ES-I3 (cell line): ENCODE results near the gene LGALS8.

Experiments used
- H3K36me3 ChIP-seq: 2 replicates; pipeline ENCODE4 v1.6.1; 2013; ENCODE audit warnings: mild to moderate bottlenecking, low read length, control low read depth, moderate library complexity; ENCODE audit not compliant: insufficient read depth
- H3K4me1 ChIP-seq: 2 replicates; pipeline ENCODE4 v1.6.1; 2013; ENCODE audit warnings: mild to moderate bottlenecking, control low read depth, low read length; ENCODE audit not compliant: insufficient read depth
- H3K9ac ChIP-seq: 2 replicates; pipeline ENCODE4 v1.6.1; 2013; ENCODE audit warnings: low read depth, mild to moderate bottlenecking, low read length, moderate library complexity
- H3K9me3 ChIP-seq: 2 replicates; pipeline ENCODE4 v1.6.1; 2013; ENCODE audit warnings: mild to moderate bottlenecking, low read length, moderate library complexity; ENCODE audit not compliant: control insufficient read depth, insufficient read depth

LGALS8 gene

GRCh38 chr1:236543065-236543669 is 19.4 kb downstream of the LGALS8 start:
- H3K9ac ChIP-seq: no peak overlapping the region
- H3K9me3 ChIP-seq: no peaks in the 10 kb centered on the region
- H3K4me1 ChIP-seq: no peaks in the 10 kb centered on the region
- peaks cover 28% of the 10 kb centered on the region for H3K36me3 ChIP-seq

- no peaks in the 10 kb centered on the region for H3K4me1 ChIP-seq
- H3K9ac ChIP-seq: no peak overlapping the region
- no peaks in the 10 kb centered on the region for H3K9me3 ChIP-seq
- peaks cover 48% of the 10 kb centered on the region for H3K36me3 ChIP-seq
Observed at GRCh38 chr1:236545621-236546169, 21.9 kb downstream of the LGALS8 start.

- Histone ChIP-seq H3K36me3 (peaks cover 61% of the 10 kb centered on the region), H3K9me3 (no peaks in the 10 kb centered on the region), H3K9ac (no peak overlapping the region), H3K4me1 (no peaks in the 10 kb centered on the region)
Observed at GRCh38 chr1:236548452-236548851, 24.7 kb downstream of the LGALS8 start.

GRCh38 chr1:236550961-236551851 is 27.4 kb downstream of the LGALS8 start:
- H3K36me3 ChIP-seq: peaks cover 67% of the 10 kb centered on the region
- H3K9ac ChIP-seq: no peak overlapping the region
- H3K4me1 ChIP-seq: no peaks in the 10 kb centered on the region
- no peaks in the 10 kb centered on the region for H3K9me3 ChIP-seq

GRCh38 chr1:236552096-236552495 is 28.3 kb downstream of the LGALS8 start:
- Histone ChIP-seq H3K4me1 (no peaks in the 10 kb centered on the region), H3K36me3 (peaks cover 61% of the 10 kb centered on the region), H3K9me3 (no peaks in the 10 kb centered on the region), H3K9ac (no peak overlapping the region)

- no peaks in the 10 kb centered on the region for H3K9me3 ChIP-seq
- H3K4me1 ChIP-seq: no peaks in the 10 kb centered on the region
- no peak overlapping the region for H3K9ac ChIP-seq
- peaks cover 61% of the 10 kb centered on the region for H3K36me3 ChIP-seq
Observed at GRCh38 chr1:236552901-236553300, 29.1 kb downstream of the LGALS8 start.

- H3K9ac ChIP-seq: no peak overlapping the region
- no peaks in the 10 kb centered on the region for H3K4me1 ChIP-seq
- peaks cover 60% of the 10 kb centered on the region for H3K36me3 ChIP-seq
- no peaks in the 10 kb centered on the region for H3K9me3 ChIP-seq
Observed at GRCh38 chr1:236553370-236553769, 29.6 kb downstream of the LGALS8 start.

- Histone ChIP-seq H3K36me3 (peaks cover 39% of the 10 kb centered on the region), H3K9ac (no peak overlapping the region), H3K4me1 (no peaks in the 10 kb centered on the region), H3K9me3 (no peaks in the 10 kb centered on the region)
Observed at GRCh38 chr1:236556606-236557005, 32.8 kb downstream of the LGALS8 start.

- H3K4me1 ChIP-seq: no peaks in the 10 kb centered on the region
- no peak overlapping the region for H3K9ac ChIP-seq
- no peaks in the 10 kb centered on the region for H3K9me3 ChIP-seq
- peaks cover 34% of the 10 kb centered on the region for H3K36me3 ChIP-seq
Observed at GRCh38 chr1:236558081-236558480, 34.3 kb downstream of the LGALS8 start.

GRCh38 chr1:236558846-236559245 is 35.1 kb downstream of the LGALS8 start:
- H3K9ac ChIP-seq: no peak overlapping the region
- H3K36me3 ChIP-seq: peaks cover 30% of the 10 kb centered on the region
- no peaks in the 10 kb centered on the region for H3K4me1 ChIP-seq
- H3K9me3 ChIP-seq: no peaks in the 10 kb centered on the region

- no peaks in the 10 kb centered on the region for H3K9me3 ChIP-seq
- H3K9ac ChIP-seq: no peak overlapping the region
- no peaks in the 10 kb centered on the region; the same call in 1 of the 2 replicates for H3K4me1 ChIP-seq
- H3K36me3 ChIP-seq: peaks cover 30% of the 10 kb centered on the region
Observed at GRCh38 chr1:236560213-236560771, 36.5 kb downstream of the LGALS8 start.

GRCh38 chr1:236561976-236562375 is 38.2 kb downstream of the LGALS8 start:
- H3K9ac ChIP-seq: no peak overlapping the region
- peaks cover 23% of the 10 kb centered on the region for H3K36me3 ChIP-seq
- no peaks in the 10 kb centered on the region; the same call in 1 of the 2 replicates for H3K4me1 ChIP-seq
- no peaks in the 10 kb centered on the region for H3K9me3 ChIP-seq

- Histone ChIP-seq H3K36me3 (peaks cover 26% of the 10 kb centered on the region), H3K4me1 (no peaks in the 10 kb centered on the region; the same call in 1 of the 2 replicates)
Observed at GRCh38 chr1:236565530-236565929, 41.7 kb downstream of the LGALS8 start.

GRCh38 chr1:236568285-236568894 is 44.6 kb downstream of the LGALS8 start:
- H3K9me3 ChIP-seq: no peaks in the 10 kb centered on the region
- peaks cover 48% of the 10 kb centered on the region for H3K36me3 ChIP-seq
- H3K9ac ChIP-seq: no peak overlapping the region
- H3K4me1 ChIP-seq: no peaks in the 10 kb centered on the region; the same call in 1 of the 2 replicates

More at GRCh38 chr1:236565530-236565929, 41.7 kb downstream of the LGALS8 start:
- no peaks in the 10 kb centered on the region for H3K9me3 ChIP-seq
- H3K9ac ChIP-seq: no peak overlapping the region
